MM.1S (cell line): ENCODE results near the gene CCT8.
A peak's percentile ranks its signal among the peaks of the same experiment; 100 is the strongest.

Experiments
- DNase-seq: peaks from one replicate; pipeline ENCODE4 v3.0.0-alpha.2; 2015
- H2AFZ ChIP-seq: fragments of 300-600 bp; sonication (generic); 2 replicates; pipeline ENCODE4 v1.6.0; 2016; ENCODE audit warnings: antibody characterized with exemption, low read length
- H3F3A ChIP-seq: fragments of 300-600 bp; sonication (generic); 2 replicates; pipeline ENCODE4 v1.6.1; 2016; ENCODE audit warnings: mild to moderate bottlenecking, antibody characterized with exemption, low read length, moderate library complexity, mixed read lengths; ENCODE audit not compliant: insufficient read depth
- H3K27ac ChIP-seq: fragments of 300-600 bp; sonication (generic); 2 replicates; pipeline ENCODE4 v1.5.1; 2016; ENCODE audit warnings: mild to moderate bottlenecking, low read length
- H3K27me3 ChIP-seq: fragments of 300-600 bp; sonication (generic); replicated peaks from 2 replicates; pipeline ENCODE4 v1.6.0; 2016; ENCODE audit warnings: low read length; ENCODE audit not compliant: insufficient read depth
- H3K36me3 ChIP-seq: fragments of 300-600 bp; sonication (generic); replicated peaks from 2 replicates; pipeline ENCODE4 v1.6.1; 2016; ENCODE audit warnings: mild to moderate bottlenecking, low read length, mixed read lengths; ENCODE audit not compliant: insufficient read depth
- H3K4me1 ChIP-seq: fragments of 300-600 bp; sonication (generic); 2 replicates; pipeline ENCODE4 v1.6.1; 2016; ENCODE audit warnings: low read length, mixed read lengths
- H3K4me2 ChIP-seq: fragments of 300-600 bp; sonication (generic); 2 replicates; pipeline ENCODE4 v1.6.0; 2016; ENCODE audit warnings: low read depth, low read length
- H3K4me3 ChIP-seq: fragments of 300-600 bp; sonication (generic); 2 replicates; pipeline ENCODE4 v1.5.1; 2016; ENCODE audit warnings: low read length, mixed read lengths
- H3K79me2 ChIP-seq: fragments of 300-600 bp; sonication (generic); 2 replicates; pipeline ENCODE4 v1.6.1; 2016; ENCODE audit warnings: mixed run types, low read length, mixed read lengths
- H3K9ac ChIP-seq: fragments of 300-600 bp; sonication (generic); 2 replicates; pipeline ENCODE4 v1.6.1; 2016; ENCODE audit warnings: low read length, mixed read lengths
- H3K9me2 ChIP-seq: fragments of 300-600 bp; sonication (generic); replicated peaks from 2 replicates; pipeline ENCODE4 v1.6.1; 2016; ENCODE audit warnings: mild to moderate bottlenecking, low read length, mixed read lengths; ENCODE audit not compliant: insufficient read depth
- H3K9me3 ChIP-seq: fragments of 300-600 bp; sonication (generic); replicated peaks from 2 replicates; pipeline ENCODE4 v1.6.1; 2016; ENCODE audit warnings: mild to moderate bottlenecking, low read length, mixed read lengths; ENCODE audit not compliant: insufficient read depth
- H4K20me1 ChIP-seq: fragments of 300-600 bp; sonication (generic); 2 replicates; pipeline ENCODE4 v1.6.1; 2016; ENCODE audit warnings: mild to moderate bottlenecking, low read length, moderate library complexity, mixed read lengths; ENCODE audit not compliant: insufficient read depth
- EZH2 ChIP-seq: fragments of 300-600 bp; sonication (generic); optimal IDR thresholded peaks from 2 replicates; pipeline ENCODE3; 2017; ENCODE audit warnings: low read depth, mild to moderate bottlenecking, antibody characterized with exemption, low read length, mixed read lengths
- EZH2phosphoT487 ChIP-seq: fragments of 300-600 bp; sonication (generic); IDR thresholded peaks from 2 replicates; pipeline ENCODE4 v1.6.1; 2018; ENCODE audit warnings: antibody characterized with exemption, low read length
- TF ChIP-seq, protein P1 (sequence below): fragments of 300-600 bp; sonication (generic); IDR thresholded peaks from 2 replicates; pipeline ENCODE4 v1.5.1; 2016; ENCODE audit warnings: antibody characterized with exemption, low read length, mixed read lengths

The CCT8 gene

DNA sequence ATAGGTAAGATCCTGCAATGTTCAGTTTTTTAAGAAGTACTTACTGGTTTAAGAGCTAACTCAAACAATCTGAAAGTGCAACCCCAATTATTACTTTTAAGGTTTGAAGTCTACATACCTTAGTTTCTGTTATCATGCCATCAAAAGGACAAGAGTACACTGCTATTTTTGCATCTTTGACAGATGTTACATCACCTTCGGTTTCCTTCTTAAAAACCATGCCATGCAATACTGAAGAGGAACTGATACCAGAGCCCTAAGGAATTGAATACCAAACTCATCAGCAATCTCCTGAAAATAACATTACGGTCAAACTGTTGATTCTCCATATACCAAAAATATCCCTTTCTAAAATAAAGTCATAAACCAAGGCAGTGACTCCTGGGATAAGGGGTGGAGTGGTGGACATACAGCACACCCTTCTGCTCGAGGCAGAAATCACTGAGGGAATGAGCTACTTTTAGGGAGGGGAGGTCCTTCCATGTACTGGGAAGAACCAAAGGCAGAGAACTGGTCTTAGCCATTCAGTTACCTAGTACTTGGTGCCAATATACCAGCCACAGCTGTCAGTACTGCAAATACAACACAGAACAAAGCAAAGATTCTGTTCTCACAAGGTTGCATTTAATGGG lies 8.5 kb downstream of the CCT8 start:
- Histone ChIP-seq H3K4me2 (peak overlapping the region; percentile 81), H3K4me1 (peaks cover 20% of the 10 kb centered on the region), H3K27me3 (no peaks in the 10 kb centered on the region), H3K4me3 (peak overlapping the region; percentile 22), H4K20me1 (0 out of 2 replicates have a peak, but pooled peaks cover 5% of the 10 kb centered on the region), H3F3A (peaks cover 50% of the 10 kb centered on the region), H3K9ac (peak overlapping the region; percentile 26; the same call in 1 of the 2 replicates), H3K79me2 (peaks cover 72% of the 10 kb centered on the region), H2AFZ (no peak overlapping the region), H3K36me3 (peaks cover 50% of the 10 kb centered on the region), H3K9me2 (no peaks in the 10 kb centered on the region), H3K9me3 (no peaks in the 10 kb centered on the region), H3K27ac (peak overlapping the region; percentile 81)
- DNase-seq = peak; percentile 70
- TF ChIP-seq EZH2phosphoT487 = no peak
- TF ChIP-seq EZH2 = no peak
- TF ChIP-seq, protein P1, sequence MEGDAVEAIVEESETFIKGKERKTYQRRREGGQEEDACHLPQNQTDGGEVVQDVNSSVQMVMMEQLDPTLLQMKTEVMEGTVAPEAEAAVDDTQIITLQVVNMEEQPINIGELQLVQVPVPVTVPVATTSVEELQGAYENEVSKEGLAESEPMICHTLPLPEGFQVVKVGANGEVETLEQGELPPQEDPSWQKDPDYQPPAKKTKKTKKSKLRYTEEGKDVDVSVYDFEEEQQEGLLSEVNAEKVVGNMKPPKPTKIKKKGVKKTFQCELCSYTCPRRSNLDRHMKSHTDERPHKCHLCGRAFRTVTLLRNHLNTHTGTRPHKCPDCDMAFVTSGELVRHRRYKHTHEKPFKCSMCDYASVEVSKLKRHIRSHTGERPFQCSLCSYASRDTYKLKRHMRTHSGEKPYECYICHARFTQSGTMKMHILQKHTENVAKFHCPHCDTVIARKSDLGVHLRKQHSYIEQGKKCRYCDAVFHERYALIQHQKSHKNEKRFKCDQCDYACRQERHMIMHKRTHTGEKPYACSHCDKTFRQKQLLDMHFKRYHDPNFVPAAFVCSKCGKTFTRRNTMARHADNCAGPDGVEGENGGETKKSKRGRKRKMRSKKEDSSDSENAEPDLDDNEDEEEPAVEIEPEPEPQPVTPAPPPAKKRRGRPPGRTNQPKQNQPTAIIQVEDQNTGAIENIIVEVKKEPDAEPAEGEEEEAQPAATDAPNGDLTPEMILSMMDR = no peak

DNA sequence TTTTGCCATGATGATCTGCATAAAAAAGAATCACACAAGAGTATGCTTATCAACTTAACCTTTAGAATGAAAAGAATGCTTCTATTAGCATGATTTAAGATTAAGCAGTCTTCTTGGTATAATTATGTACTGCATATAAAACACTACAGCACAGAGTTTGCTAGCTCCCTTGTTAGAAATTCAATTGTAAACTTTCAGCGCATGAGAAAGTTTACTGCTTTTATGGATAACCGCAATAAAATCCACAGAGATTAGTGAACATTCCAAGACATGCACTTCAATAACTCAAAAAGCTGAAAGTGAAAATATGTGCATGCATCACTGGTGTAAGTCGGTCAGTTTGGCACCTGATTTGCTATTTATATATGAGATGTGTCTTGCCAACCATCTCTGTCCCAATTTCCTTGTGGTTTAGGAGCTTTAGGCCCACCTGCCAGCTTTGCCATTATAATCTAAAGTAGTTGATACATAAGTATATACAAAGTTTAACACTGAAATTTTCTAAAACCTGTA lies 16.9 kb downstream of the CCT8 start:
- no peaks in the 10 kb centered on the region for H3K27me3 ChIP-seq
- no peaks in the 10 kb centered on the region for H3K9me3 ChIP-seq
- TF ChIP-seq, protein P1 = no peak
- no peak for TF ChIP-seq EZH2phosphoT487
- TF ChIP-seq EZH2 = no peak
- no peaks in the 10 kb centered on the region for H3K4me1 ChIP-seq
- H3K4me2 ChIP-seq = no peak overlapping the region
- DNase-seq = no peak
- peaks cover 13% of the 10 kb centered on the region for H3F3A ChIP-seq
- peaks cover 37% of the 10 kb centered on the region for H3K79me2 ChIP-seq
- H3K27ac ChIP-seq = no peak overlapping the region
- no peak overlapping the region for H3K4me3 ChIP-seq
- H3K9me2 ChIP-seq = no peaks in the 10 kb centered on the region
- H2AFZ ChIP-seq = no peak overlapping the region
- H4K20me1 ChIP-seq = peaks cover 9% of the 10 kb centered on the region; the same call in 1 of the 2 replicates
- peaks cover 30% of the 10 kb centered on the region for H3K36me3 ChIP-seq
- H3K9ac ChIP-seq = no peak overlapping the region

DNA sequence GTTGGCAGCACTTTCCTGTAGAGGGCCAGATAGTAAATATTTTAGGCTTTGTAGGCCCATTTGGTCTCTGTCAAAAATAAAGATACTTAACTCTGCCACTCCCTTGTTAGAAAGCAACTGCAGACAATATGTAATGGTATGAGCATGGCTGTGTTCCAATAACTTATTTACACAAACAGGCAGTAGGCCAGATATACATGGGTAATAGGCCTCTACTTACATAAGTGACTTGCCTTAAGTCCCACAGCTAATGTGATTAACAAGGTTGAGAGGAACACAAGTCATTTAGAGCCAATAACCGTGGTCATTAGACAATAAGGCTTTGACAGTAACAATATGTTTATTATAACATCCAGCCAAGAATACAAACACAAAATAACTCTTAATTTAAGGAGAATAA lies 17.4 kb downstream of the CCT8 start:
- Histone ChIP-seq H2AFZ (no peak overlapping the region), H3K9me2 (no peaks in the 10 kb centered on the region), H3K4me3 (no peak overlapping the region), H3F3A (peaks cover 13% of the 10 kb centered on the region), H4K20me1 (peaks cover 9% of the 10 kb centered on the region; the same call in 1 of the 2 replicates), H3K79me2 (peaks cover 34% of the 10 kb centered on the region), H3K9me3 (no peaks in the 10 kb centered on the region), H3K36me3 (peaks cover 24% of the 10 kb centered on the region), H3K4me2 (no peak overlapping the region), H3K27ac (no peak overlapping the region), H3K27me3 (no peaks in the 10 kb centered on the region), H3K4me1 (no peaks in the 10 kb centered on the region), H3K9ac (no peak overlapping the region)
- TF ChIP-seq, protein P1 = no peak
- TF ChIP-seq EZH2 = no peak
- no peak for TF ChIP-seq EZH2phosphoT487
- no peak for DNase-seq
